K562 (cell line): Measurements from ENCODE around the gene MANF. TPM values are rescaled to one million over a fixed set of nuclear protein-coding genes. Genes with fewer than 3 reads are reported as not detected.
A peak's percentile ranks its signal among the peaks of the same experiment; 100 is the strongest.

Source experiments
- ATAC-seq: fragments of 200-7000 bp; cut with Tn5 transposase; 3 replicates; pipeline ENCODE4 v1.9.1; 2020; ENCODE audit warnings: moderate library complexity
- BruUV-seq: library from RNA; stranded (reverse); fragments of 400-500 nt; replicated peaks from 2 replicates; lab custom pipeline; 2021; lab: Mats Ljungman, UMichigan
- CTCF ChIA-PET: fragments of 300-600 bp; formaldehyde crosslinking; extraction: SDS; loops from one replicate; lab custom pipeline; 2021; ENCODE audit warnings: low intra/inter-chr PET ratio; lab: Yijun Ruan, JAX
- POLR2A ChIA-PET: fragments of 300-600, 350-650 bp; sonication (Branson Sonifier 250); formaldehyde crosslinking; extraction: SDS; loops from one replicate; lab custom pipeline; 2021; ENCODE audit warnings: antibody characterized with exemption, inconsistent platforms; lab: Yijun Ruan, JAX
- DNase-seq, 4 experiments: peaks; one replicate each; pipeline versions ENCODE4 v3.0.0 to v3.0.0-alpha.2; 2011 to 2018; ENCODE audit warnings: low spot score in 3 of 4, mixed read lengths in 3 of 4; ENCODE audit errors: extremely low read depth in 1 of 4
- FAIRE-seq: peaks from 2 replicates; lab custom pipeline; 2011; peaks lifted over from hg19 to GRCh38; lab: Jason Lieb, UNC
- H2AFZ ChIP-seq: 2 replicates; pipeline ENCODE4 v1.6.0; 2011; ENCODE audit warnings: low read depth, low read length, control low read depth, inconsistent platforms
- H3K27ac ChIP-seq: fragments of 200-600 bp; 3 replicates; pipeline ENCODE4 v1.8.0; 2011; ENCODE audit warnings: low read depth, mild to moderate bottlenecking, control low read depth, inconsistent platforms, low read length, moderate library complexity, mixed read lengths; ENCODE audit errors: extremely low read depth
- H3K27me3 ChIP-seq, 2 experiments: fragments of 300-600 bp in 1 of 2; 2 replicates in 1 of 2; 3 replicates in 1 of 2; pipeline versions ENCODE4 v1.6.0 to v1.8.0; 2011; ENCODE audit warnings: inconsistent platforms in 2 of 2, low read length in 2 of 2, mild to moderate bottlenecking in 1 of 2, mixed read lengths in 1 of 2, moderate library complexity in 1 of 2; ENCODE audit not compliant: control insufficient read depth in 2 of 2, insufficient read depth in 2 of 2
- H3K36me3 ChIP-seq: fragments of 300-600 bp; 3 replicates; pipeline ENCODE4 v1.8.0; 2011; ENCODE audit warnings: mild to moderate bottlenecking, low read length, inconsistent platforms; ENCODE audit not compliant: control insufficient read depth, insufficient read depth
- H3K4me1 ChIP-seq, 2 experiments: fragments of 200-600 bp in 1 of 2; replicated peaks in 1 of 2; 2 replicates in 1 of 2; 3 replicates in 1 of 2; pipeline versions ENCODE4 v1.5.1 to v1.8.0; 2011; ENCODE audit warnings: inconsistent platforms in 2 of 2, low read length in 2 of 2, mild to moderate bottlenecking in 1 of 2, mixed read lengths in 1 of 2, moderate library complexity in 1 of 2; ENCODE audit not compliant: control insufficient read depth in 2 of 2, insufficient read depth in 2 of 2
- H3K4me2 ChIP-seq: 2 replicates; pipeline ENCODE4 v1.6.1; 2011; ENCODE audit warnings: low read length, control low read depth, inconsistent platforms, mixed read lengths; ENCODE audit not compliant: insufficient read depth
- H3K4me3 ChIP-seq: fragments of 200-600 bp; sonication (generic), shearing (Covaris generic); 2 replicates; pipeline ENCODE4 v1.5.1; 2016; ENCODE audit warnings: control low read depth, inconsistent platforms
- H3K79me2 ChIP-seq: fragments of 200-600 bp; 3 replicates; pipeline ENCODE4 v1.8.0; 2011; ENCODE audit warnings: low read length, inconsistent platforms; ENCODE audit not compliant: control insufficient read depth, insufficient read depth
- H3K9ac ChIP-seq, 2 experiments: 2 replicates each; pipeline versions ENCODE4 v1.6.0 to v1.6.1; 2011; ENCODE audit warnings: low read depth in 2 of 2, low read length in 2 of 2, control low read depth in 1 of 2, inconsistent platforms in 1 of 2, mild to moderate bottlenecking in 1 of 2, mixed read lengths in 1 of 2; ENCODE audit not compliant: insufficient read depth in 1 of 2
- H3K9me1 ChIP-seq: one replicate; pipeline ENCODE4 v1.6.0; 2011; ENCODE audit warnings: inconsistent platforms, mild to moderate bottlenecking, low read length, moderate library complexity; ENCODE audit not compliant: control insufficient read depth, insufficient read depth
- H3K9me3 ChIP-seq: replicated peaks from 2 replicates; pipeline ENCODE4 v1.5.1; 2011; ENCODE audit warnings: low read depth, low read length, inconsistent platforms; ENCODE audit not compliant: control insufficient read depth, insufficient read depth
- H4K20me1 ChIP-seq: replicated peaks from 2 replicates; pipeline ENCODE4 v1.6.1; 2011; ENCODE audit warnings: low read length, inconsistent platforms, mixed read lengths; ENCODE audit not compliant: control insufficient read depth, insufficient read depth
- POLR2G ChIP-seq: fragments of 200-400 bp; formaldehyde crosslinking; IDR thresholded peaks from 2 replicates; pipeline ENCODE4 v1.6.1; 2017; ENCODE audit warnings: low read depth, mild to moderate bottlenecking, antibody characterized with exemption, low read length, moderate library complexity
- RBFOX2 ChIP-seq: fragments of 200-400 bp; formaldehyde crosslinking; IDR thresholded peaks from 2 replicates; pipeline ENCODE4 v1.6.1; 2017; ENCODE audit warnings: low read depth, mild to moderate bottlenecking, low read length, moderate library complexity
- SMARCA4 ChIP-seq: fragments of 450-650 bp; IDR thresholded peaks from 2 replicates; pipeline ENCODE4 v1.6.1; 2016
- WGBS: fragments of 100-300 bp; shearing (Covaris generic); methylation state at CpG from one replicate; pipeline ENCODE4 v1.1.6; 2016; ENCODE audit warnings: low coverage, mixed read lengths; ENCODE audit not compliant: insufficient coverage; ENCODE audit errors: missing lambda C conversion rate; 5-methylcytosine and 5-hydroxymethylcytosine counted together
- in situ Hi-C: fragments of 300-500 bp; cut with MboI; formaldehyde crosslinking; loops from 4 replicates; pipeline ENCODE4 v1.15.0; 2018; ENCODE audit warnings: inconsistent platforms, mixed read lengths
- intact Hi-C: fragments of 100-400 bp; cut with micrococcal nuclease; formaldehyde crosslinking; loops from 2 replicates; pipeline ENCODE4 v1.14.2; 2022
- polyA plus RNA-seq, 8 experiments: library from polyadenylated mRNA; depleted of rRNA in 4 of 8; stranded (reverse) in 5 of 8; unstranded in 3 of 8; fragments of >200 nt; fragmentation: Nextera tagmentation in 2 of 8; fragmentation: Illumina TruSeq in 1 of 8; extraction: Ambion mirVana in 2 of 8; extraction: Trizol in 1 of 8; gene quantifications; 2 replicates each; pipeline versions ENCODE4 v1.2.1 to v1.2.3, GENCODE V29; 2011 to 2014; ENCODE audit warnings: inconsistent platforms in 1 of 8, missing spikeins in 1 of 8
- total RNA-seq, 7 experiments: library from RNA; depleted of rRNA in 6 of 7; stranded (reverse); fragments of >200 nt in 6 of 7; fragmentation: Illumina TruSeq in 2 of 7; extraction: Trizol in 2 of 7; gene quantifications; 2 replicates each; pipeline versions ENCODE4 v1.2.1 to v1.2.3, GENCODE V29; 2011 to 2021; ENCODE audit warnings: low replicate concordance in 1 of 7
- TF ChIP-seq, protein P1 (sequence below), 2 experiments: fragments of 450-650 bp in 1 of 2; sonication (generic) in 1 of 2; formaldehyde crosslinking in 1 of 2; IDR thresholded peaks in 1 of 2; conservative IDR thresholded peaks in 1 of 2; 2 replicates each; pipeline versions ENCODE4 v1.6.1 to v1.8.1; 2016 to 2023; ENCODE audit warnings: mild to moderate bottlenecking in 2 of 2, moderate library complexity in 2 of 2, inconsistent platforms in 1 of 2, missing genetic modification reagents in 1 of 2

Gene MANF
- total and polyA plus RNA-seq, 9 of the 15 experiments (the other 6 are each of a cell fraction or from before 2014, with no cell fraction given), result 6.5 to 52.7 (median 42.3) TPM

DNA sequence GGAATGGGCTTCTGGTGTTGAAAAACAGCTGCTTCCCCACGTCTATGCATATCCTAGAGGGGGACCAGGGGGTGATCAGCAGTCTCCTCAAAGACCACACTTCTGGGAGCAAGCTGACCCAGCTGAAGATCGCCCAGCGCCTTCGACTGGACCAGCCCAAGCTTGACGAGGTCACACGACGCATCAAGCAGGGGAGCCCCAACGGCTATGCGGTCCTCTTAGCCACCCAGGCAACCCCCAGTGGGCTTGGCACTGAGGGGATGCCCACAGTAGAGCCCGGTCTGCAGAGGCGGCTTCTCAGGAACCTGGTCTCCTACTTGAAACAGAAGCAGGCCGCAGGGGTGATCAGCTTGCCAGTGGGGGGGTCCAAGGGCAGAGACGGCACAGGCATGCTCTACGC lies 8.5 kb downstream of the MANF start:
- peaks cover 76% of the 10 kb centered on the region; the same call in 2 of the 3 replicates for H3K36me3 ChIP-seq
- peaks cover 11% of the 10 kb centered on the region for H3K9me1 ChIP-seq
- peaks cover 14 to 34% of the 10 kb centered on the region in 2 experiments; a peak in 4 of 5 replicates for H3K4me1 ChIP-seq
- no peak overlapping the region for H2AFZ ChIP-seq
- no peaks in the 10 kb centered on the region for H3K9me3 ChIP-seq
- H3K9ac ChIP-seq, result peak overlapping the region in 1 of 2 experiments; percentile 61; a peak in 2 of 4 replicates
- no peak overlapping the region for H3K27ac ChIP-seq
- no peak for FAIRE-seq
- H3K27me3 ChIP-seq, result no peaks in the 10 kb centered on the region
- CTCF ChIA-PET, result no interaction called here
- DNase-seq, result no peak
- peaks cover 44% of the 10 kb centered on the region for H3K79me2 ChIP-seq
- no TSS peak for BruUV-seq
- in situ Hi-C loops (no loop called here), intact Hi-C loops (no loop called here)
- ATAC-seq, result no peak
- H4K20me1 ChIP-seq, result peaks cover 25% of the 10 kb centered on the region; the same call in 1 of the 2 replicates
- no peak overlapping the region for H3K4me3 ChIP-seq
- no peak overlapping the region for H3K4me2 ChIP-seq
- POLR2A ChIA-PET, result interaction anchor here (0.6 to 1.0 kb wide), 4 partner anchors 9 to 15 kb away, joined by 3 to 5 read pairs (median 4); partner anchors contain the start of gene MANF
- peak; percentile 46 for TF ChIP-seq RBFOX2
- TF ChIP-seq SMARCA4, result no peak
- TF ChIP-seq POLR2G, result peak; percentile 61
- TF ChIP-seq, protein P1, sequence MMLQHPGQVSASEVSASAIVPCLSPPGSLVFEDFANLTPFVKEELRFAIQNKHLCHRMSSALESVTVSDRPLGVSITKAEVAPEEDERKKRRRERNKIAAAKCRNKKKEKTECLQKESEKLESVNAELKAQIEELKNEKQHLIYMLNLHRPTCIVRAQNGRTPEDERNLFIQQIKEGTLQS (IDR thresholded peaks at IDR 0.05), result no peak
- TF ChIP-seq, protein P1 (CRISPR knock-in tag; conservative IDR thresholded peaks at IDR 0.05), result no peak
- WGBS, result 93% methylated on average over 3 of the region's 14 CpGs
